GM23338 (cell line): ENCODE results near the gene TTYH1. TPM values are rescaled to one million over a fixed set of nuclear protein-coding genes. Genes with fewer than 3 reads are reported as not detected.

ENCODE experiments used
- ATAC-seq: fragments of 200-7000 bp; cut with Tn5 transposase; 3 replicates; pipeline ENCODE4 v1.9.1; 2020
- DNase-seq: peaks from one replicate; pipeline ENCODE4 v3.0.0-alpha.2; 2015; ENCODE audit warnings: low spot score
- H2AFZ ChIP-seq: fragments of 200-600 bp; sonication (generic); 2 replicates; pipeline ENCODE4 v1.8.0; 2016; ENCODE audit warnings: antibody characterized with exemption, mild to moderate bottlenecking, moderate library complexity
- H3F3A ChIP-seq: fragments of 200-600 bp; sonication (generic); replicated peaks from 2 replicates; pipeline ENCODE4 v1.8.0; 2017; ENCODE audit warnings: antibody characterized with exemption, mixed run types, low read depth
- H3K27ac ChIP-seq: fragments of 200-600 bp; sonication (generic); 2 replicates; pipeline ENCODE4 v1.6.1; 2016; ENCODE audit warnings: low read depth
- H3K27me3 ChIP-seq: fragments of 200-600 bp; sonication (generic); 2 replicates; pipeline ENCODE4 v1.8.0; 2016; ENCODE audit warnings: mild to moderate bottlenecking, mixed run types, moderate library complexity; ENCODE audit not compliant: insufficient read depth
- H3K36me3 ChIP-seq: fragments of 200-600 bp; sonication (generic); 2 replicates; pipeline ENCODE4 v1.8.0; 2016; ENCODE audit warnings: mild to moderate bottlenecking; ENCODE audit not compliant: insufficient read depth
- H3K4me1 ChIP-seq: fragments of 200-600 bp; sonication (generic); 2 replicates; pipeline ENCODE4 v1.8.0; 2016; ENCODE audit warnings: mild to moderate bottlenecking, moderate library complexity; ENCODE audit not compliant: insufficient read depth
- H3K4me2 ChIP-seq: fragments of 200-600 bp; sonication (generic); 2 replicates; pipeline ENCODE4 v1.7.1; 2017; ENCODE audit warnings: mixed run types
- H3K4me3 ChIP-seq: fragments of 200-600 bp; sonication (generic); 2 replicates; pipeline ENCODE4 v1.6.1; 2016; ENCODE audit warnings: mixed run types
- H3K79me2 ChIP-seq: fragments of 200-600 bp; sonication (generic); replicated peaks from 2 replicates; pipeline ENCODE4 v1.8.0; 2017; ENCODE audit warnings: mild to moderate bottlenecking; ENCODE audit not compliant: insufficient read depth
- H3K9me2 ChIP-seq: fragments of 200-600 bp; sonication (generic); 2 replicates; pipeline ENCODE4 v1.8.0; 2017; ENCODE audit not compliant: insufficient read depth
- H4K20me1 ChIP-seq: fragments of 200-600 bp; sonication (generic); replicated peaks from 2 replicates; pipeline ENCODE4 v1.8.0; 2017; ENCODE audit warnings: mild to moderate bottlenecking; ENCODE audit not compliant: insufficient read depth
- H3K27ac Mint-ChIP-seq: 2 replicates; pipeline ENCODE4 v1.8.0; 2020; ENCODE audit warnings: inconsistent platforms, mild to moderate bottlenecking, moderate library complexity, mixed read lengths
- H3K27me3 Mint-ChIP-seq: 3 replicates; pipeline ENCODE4 v1.8.0; 2022; ENCODE audit warnings: low read depth, mild to moderate bottlenecking, moderate library complexity, mixed read lengths, inconsistent platforms; ENCODE audit not compliant: insufficient read depth, poor library complexity
- H3K36me3 Mint-ChIP-seq: 3 replicates; pipeline ENCODE4 v1.8.0; 2021; ENCODE audit warnings: low read depth, mild to moderate bottlenecking, inconsistent platforms, moderate library complexity, mixed read lengths
- H3K4me1 Mint-ChIP-seq: 3 replicates; pipeline ENCODE4 v1.8.0; 2020; ENCODE audit warnings: mild to moderate bottlenecking, inconsistent platforms, mixed read lengths
- H3K4me3 Mint-ChIP-seq: 3 replicates; pipeline ENCODE4 v1.8.0; 2021; ENCODE audit warnings: moderate library complexity, mild to moderate bottlenecking, inconsistent platforms, mixed read lengths
- H3K9me3 Mint-ChIP-seq: 3 replicates; pipeline ENCODE4 v1.8.0; 2020; ENCODE audit warnings: moderate library complexity, mild to moderate bottlenecking, inconsistent platforms, mixed read lengths
- EZH2 ChIP-seq: fragments of 200-600 bp; sonication (generic); IDR thresholded peaks from one replicate; pipeline ENCODE4 v1.8.0; 2017; ENCODE audit warnings: antibody characterized with exemption, mild to moderate bottlenecking, low read depth; ENCODE audit not compliant: unreplicated experiment
- JUNB ChIP-seq: IDR thresholded peaks from one replicate; pipeline ENCODE4 v1.6.1; 2016; ENCODE audit warnings: antibody characterized with exemption; ENCODE audit not compliant: unreplicated experiment
- POLR2AphosphoS5 ChIP-seq: IDR thresholded peaks from 2 replicates; pipeline ENCODE4 v1.6.1; 2016; ENCODE audit warnings: antibody characterized with exemption, low read depth
- STAT1 ChIP-seq: IDR thresholded peaks from one replicate; pipeline ENCODE4 v1.6.1; 2016; ENCODE audit warnings: antibody characterized with exemption; ENCODE audit not compliant: unreplicated experiment
- ZNF114 ChIP-seq: fragments of 250-450 bp; sonication (Bioruptor Pico); IDR thresholded peaks from 2 replicates; pipeline ENCODE4 v1.5.0; 2020; ENCODE audit warnings: mild to moderate bottlenecking, moderate library complexity
- ZNF331 ChIP-seq: fragments of 250-450 bp; sonication (Bioruptor Pico); IDR thresholded peaks from 2 replicates; pipeline ENCODE4 v1.5.0; 2020; ENCODE audit warnings: low read depth, mild to moderate bottlenecking, moderate library complexity
- polyA plus RNA-seq: library from polyadenylated mRNA; unstranded; fragments of >200 nt; fragmentation: Nextera tagmentation; extraction: Ambion mirVana; gene quantifications from 2 replicates; pipeline ENCODE4 v1.2.1, GENCODE V29; 2016
- total RNA-seq: library from RNA; depleted of rRNA; stranded (reverse); fragments of >200 nt; shearing (Covaris generic); gene quantifications from 2 replicates; pipeline ENCODE4 v1.2.3, GENCODE V29; 2014
- TF ChIP-seq, protein P1 (sequence below): fragments of 250-450 bp; sonication (Bioruptor Pico); IDR thresholded peaks from 2 replicates; pipeline ENCODE4 v1.5.0; 2020; ENCODE audit warnings: mild to moderate bottlenecking, moderate library complexity
- TF ChIP-seq, protein P2 (sequence below): IDR thresholded peaks from 2 replicates; pipeline ENCODE4 v1.6.1; 2016; ENCODE audit warnings: antibody characterized with exemption

The TTYH1 gene
- total and polyA plus RNA-seq, 2 experiments from 2014 or later = 18.2 to 40.8 TPM

DNA sequence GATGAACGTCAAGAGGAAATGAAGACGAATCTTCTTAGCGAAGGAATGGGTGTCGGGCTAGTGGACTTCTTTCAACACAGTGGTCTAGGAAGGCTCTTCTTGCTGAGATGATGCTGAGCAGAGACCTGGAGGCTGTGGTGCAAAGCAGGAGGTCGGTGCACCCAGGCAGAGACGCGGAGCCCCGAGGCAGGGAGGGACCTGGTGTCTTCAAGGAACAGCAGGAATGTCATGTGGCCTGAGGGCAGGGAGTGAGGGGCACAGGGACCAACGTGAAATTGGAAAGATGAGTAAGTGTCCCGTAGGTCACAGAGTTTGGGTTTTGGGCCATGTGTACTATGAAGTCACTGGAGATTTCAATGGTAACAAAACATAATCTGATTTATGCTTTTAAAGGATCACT lies 69.2 kb downstream of the TTYH1 start:
- H3K27me3 ChIP-seq = no peaks in the 10 kb centered on the region
- H3K9me2 ChIP-seq = no peaks in the 10 kb centered on the region
- H3K27ac ChIP-seq = no peak overlapping the region
- peaks cover 11% of the 10 kb centered on the region; the same call in 1 of the 3 replicates for H3K36me3 Mint-ChIP-seq
- H3K27me3 Mint-ChIP-seq = peaks cover 2% of the 10 kb centered on the region
- H3K4me1 ChIP-seq = no peaks in the 10 kb centered on the region
- no peak for ATAC-seq
- no peak for DNase-seq
- H3K4me3 ChIP-seq = no peak overlapping the region
- H3K79me2 ChIP-seq = no peaks in the 10 kb centered on the region
- no peaks in the 10 kb centered on the region for H4K20me1 ChIP-seq
- H3K27ac Mint-ChIP-seq = no peak overlapping the region
- no peaks in the 10 kb centered on the region for H3F3A ChIP-seq
- TF ChIP-seq POLR2AphosphoS5 = no peak
- no peak for TF ChIP-seq ZNF114 (CRISPR knock-in tag)
- TF ChIP-seq, protein P1, sequence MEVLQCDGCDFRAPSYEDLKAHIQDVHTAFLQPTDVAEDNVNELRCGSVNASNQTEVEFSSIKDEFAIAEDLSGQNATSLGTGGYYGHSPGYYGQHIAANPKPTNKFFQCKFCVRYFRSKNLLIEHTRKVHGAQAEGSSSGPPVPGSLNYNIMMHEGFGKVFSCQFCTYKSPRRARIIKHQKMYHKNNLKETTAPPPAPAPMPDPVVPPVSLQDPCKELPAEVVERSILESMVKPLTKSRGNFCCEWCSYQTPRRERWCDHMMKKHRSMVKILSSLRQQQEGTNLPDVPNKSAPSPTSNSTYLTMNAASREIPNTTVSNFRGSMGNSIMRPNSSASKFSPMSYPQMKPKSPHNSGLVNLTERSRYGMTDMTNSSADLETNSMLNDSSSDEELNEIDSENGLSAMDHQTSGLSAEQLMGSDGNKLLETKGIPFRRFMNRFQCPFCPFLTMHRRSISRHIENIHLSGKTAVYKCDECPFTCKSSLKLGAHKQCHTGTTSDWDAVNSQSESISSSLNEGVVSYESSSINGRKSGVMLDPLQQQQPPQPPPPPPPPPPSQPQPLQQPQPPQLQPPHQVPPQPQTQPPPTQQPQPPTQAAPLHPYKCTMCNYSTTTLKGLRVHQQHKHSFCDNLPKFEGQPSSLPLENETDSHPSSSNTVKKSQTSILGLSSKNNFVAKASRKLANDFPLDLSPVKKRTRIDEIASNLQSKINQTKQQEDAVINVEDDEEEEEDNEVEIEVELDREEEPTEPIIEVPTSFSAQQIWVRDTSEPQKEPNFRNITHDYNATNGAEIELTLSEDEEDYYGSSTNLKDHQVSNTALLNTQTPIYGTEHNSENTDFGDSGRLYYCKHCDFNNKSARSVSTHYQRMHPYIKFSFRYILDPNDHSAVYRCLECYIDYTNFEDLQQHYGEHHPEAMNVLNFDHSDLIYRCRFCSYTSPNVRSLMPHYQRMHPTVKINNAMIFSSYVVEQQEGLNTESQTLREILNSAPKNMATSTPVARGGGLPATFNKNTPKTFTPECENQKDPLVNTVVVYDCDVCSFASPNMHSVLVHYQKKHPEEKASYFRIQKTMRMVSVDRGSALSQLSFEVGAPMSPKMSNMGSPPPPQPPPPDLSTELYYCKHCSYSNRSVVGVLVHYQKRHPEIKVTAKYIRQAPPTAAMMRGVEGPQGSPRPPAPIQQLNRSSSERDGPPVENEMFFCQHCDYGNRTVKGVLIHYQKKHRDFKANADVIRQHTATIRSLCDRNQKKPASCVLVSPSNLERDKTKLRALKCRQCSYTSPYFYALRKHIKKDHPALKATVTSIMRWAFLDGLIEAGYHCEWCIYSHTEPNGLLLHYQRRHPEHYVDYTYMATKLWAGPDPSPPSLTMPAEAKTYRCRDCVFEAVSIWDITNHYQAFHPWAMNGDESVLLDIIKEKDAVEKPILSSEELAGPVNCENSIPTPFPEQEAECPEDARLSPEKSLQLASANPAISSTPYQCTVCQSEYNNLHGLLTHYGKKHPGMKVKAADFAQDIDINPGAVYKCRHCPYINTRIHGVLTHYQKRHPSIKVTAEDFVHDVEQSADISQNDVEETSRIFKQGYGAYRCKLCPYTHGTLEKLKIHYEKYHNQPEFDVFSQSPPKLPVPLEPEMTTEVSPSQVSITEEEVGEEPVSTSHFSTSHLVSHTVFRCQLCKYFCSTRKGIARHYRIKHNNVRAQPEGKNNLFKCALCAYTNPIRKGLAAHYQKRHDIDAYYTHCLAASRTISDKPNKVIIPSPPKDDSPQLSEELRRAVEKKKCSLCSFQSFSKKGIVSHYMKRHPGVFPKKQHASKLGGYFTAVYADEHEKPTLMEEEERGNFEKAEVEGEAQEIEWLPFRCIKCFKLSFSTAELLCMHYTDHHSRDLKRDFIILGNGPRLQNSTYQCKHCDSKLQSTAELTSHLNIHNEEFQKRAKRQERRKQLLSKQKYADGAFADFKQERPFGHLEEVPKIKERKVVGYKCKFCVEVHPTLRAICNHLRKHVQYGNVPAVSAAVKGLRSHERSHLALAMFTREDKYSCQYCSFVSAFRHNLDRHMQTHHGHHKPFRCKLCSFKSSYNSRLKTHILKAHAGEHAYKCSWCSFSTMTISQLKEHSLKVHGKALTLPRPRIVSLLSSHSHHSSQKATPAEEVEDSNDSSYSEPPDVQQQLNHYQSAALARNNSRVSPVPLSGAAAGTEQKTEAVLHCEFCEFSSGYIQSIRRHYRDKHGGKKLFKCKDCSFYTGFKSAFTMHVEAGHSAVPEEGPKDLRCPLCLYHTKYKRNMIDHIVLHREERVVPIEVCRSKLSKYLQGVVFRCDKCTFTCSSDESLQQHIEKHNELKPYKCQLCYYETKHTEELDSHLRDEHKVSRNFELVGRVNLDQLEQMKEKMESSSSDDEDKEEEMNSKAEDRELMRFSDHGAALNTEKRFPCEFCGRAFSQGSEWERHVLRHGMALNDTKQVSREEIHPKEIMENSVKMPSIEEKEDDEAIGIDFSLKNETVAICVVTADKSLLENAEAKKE (CRISPR knock-in tag) = no peak
- TF ChIP-seq JUNB = no peak
- TF ChIP-seq EZH2 = no peak
- TF ChIP-seq ZNF331 (CRISPR knock-in tag) = no peak
- no peak overlapping the region for H3K4me3 Mint-ChIP-seq
- H3K9me3 Mint-ChIP-seq = peaks cover 55% of the 10 kb centered on the region
- H3K36me3 ChIP-seq = no peaks in the 10 kb centered on the region
- H3K4me2 ChIP-seq = no peak overlapping the region
- peaks cover 3% of the 10 kb centered on the region; the same call in 1 of the 3 replicates for H3K4me1 Mint-ChIP-seq
- H2AFZ ChIP-seq = no peak overlapping the region

DNA sequence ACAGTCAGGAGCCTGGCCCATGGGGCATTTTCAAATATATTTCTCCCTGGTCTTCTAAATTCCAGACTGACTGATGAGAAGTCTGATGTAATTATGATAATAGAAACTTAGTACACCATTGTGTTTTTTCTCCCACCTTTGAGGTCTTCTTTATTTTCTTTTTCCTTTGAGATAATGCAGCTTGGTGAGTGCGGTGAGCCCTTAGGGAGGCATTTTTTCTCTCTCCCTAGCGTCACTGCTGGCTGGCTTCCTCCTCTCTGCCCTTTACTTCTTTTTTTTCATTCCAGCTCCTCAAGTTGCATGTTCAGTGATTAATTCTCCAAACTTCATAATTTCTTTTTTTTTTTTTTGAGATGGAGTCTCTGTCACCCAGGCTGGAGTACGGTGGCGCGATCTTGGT lies 70.6 kb downstream of the TTYH1 start:
- peaks cover 69% of the 10 kb centered on the region for H3K9me3 Mint-ChIP-seq
- peaks cover 5% of the 10 kb centered on the region for H3K27me3 Mint-ChIP-seq
- no peaks in the 10 kb centered on the region for H3K4me1 ChIP-seq
- no peak overlapping the region for H3K4me3 ChIP-seq
- H3K27me3 ChIP-seq = no peaks in the 10 kb centered on the region
- H3K79me2 ChIP-seq = no peaks in the 10 kb centered on the region
- no peak overlapping the region for H2AFZ ChIP-seq
- no peak overlapping the region for H3K27ac Mint-ChIP-seq
- H3F3A ChIP-seq = no peaks in the 10 kb centered on the region
- DNase-seq (no peak), ATAC-seq (no peak)
- TF ChIP-seq, protein P2, sequence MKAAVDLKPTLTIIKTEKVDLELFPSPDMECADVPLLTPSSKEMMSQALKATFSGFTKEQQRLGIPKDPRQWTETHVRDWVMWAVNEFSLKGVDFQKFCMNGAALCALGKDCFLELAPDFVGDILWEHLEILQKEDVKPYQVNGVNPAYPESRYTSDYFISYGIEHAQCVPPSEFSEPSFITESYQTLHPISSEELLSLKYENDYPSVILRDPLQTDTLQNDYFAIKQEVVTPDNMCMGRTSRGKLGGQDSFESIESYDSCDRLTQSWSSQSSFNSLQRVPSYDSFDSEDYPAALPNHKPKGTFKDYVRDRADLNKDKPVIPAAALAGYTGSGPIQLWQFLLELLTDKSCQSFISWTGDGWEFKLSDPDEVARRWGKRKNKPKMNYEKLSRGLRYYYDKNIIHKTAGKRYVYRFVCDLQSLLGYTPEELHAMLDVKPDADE = no peak
- no peak for TF ChIP-seq STAT1
- peaks cover 3% of the 10 kb centered on the region; the same call in 1 of the 3 replicates for H3K4me1 Mint-ChIP-seq
- H3K4me2 ChIP-seq = no peak overlapping the region
- no peaks in the 10 kb centered on the region for H3K36me3 ChIP-seq
- no peaks in the 10 kb centered on the region for H3K9me2 ChIP-seq
- no peak overlapping the region for H3K27ac ChIP-seq
- peaks cover 13% of the 10 kb centered on the region; the same call in 1 of the 3 replicates for H3K36me3 Mint-ChIP-seq
- H3K4me3 Mint-ChIP-seq = no peak overlapping the region
- H4K20me1 ChIP-seq = no peaks in the 10 kb centered on the region
